GM18507 (cell line): ENCODE measurements around the gene MAT1A.

Source experiments
- DNase-seq: peaks from one replicate; pipeline ENCODE4 v3.0.0; 2011; ENCODE audit warnings: low read depth; ENCODE audit not compliant: insufficient read length; ENCODE audit errors: extremely low spot score
- FAIRE-seq: peaks from 2 replicates; lab custom pipeline; 2011; peaks lifted over from hg19 to GRCh38; lab: Jason Lieb, UNC

The MAT1A gene

GRCh38 chr10:80283536-80284199, 5.8 kb downstream of the MAT1A start:
- DNase-seq (no peak), FAIRE-seq (no peak)

DNA sequence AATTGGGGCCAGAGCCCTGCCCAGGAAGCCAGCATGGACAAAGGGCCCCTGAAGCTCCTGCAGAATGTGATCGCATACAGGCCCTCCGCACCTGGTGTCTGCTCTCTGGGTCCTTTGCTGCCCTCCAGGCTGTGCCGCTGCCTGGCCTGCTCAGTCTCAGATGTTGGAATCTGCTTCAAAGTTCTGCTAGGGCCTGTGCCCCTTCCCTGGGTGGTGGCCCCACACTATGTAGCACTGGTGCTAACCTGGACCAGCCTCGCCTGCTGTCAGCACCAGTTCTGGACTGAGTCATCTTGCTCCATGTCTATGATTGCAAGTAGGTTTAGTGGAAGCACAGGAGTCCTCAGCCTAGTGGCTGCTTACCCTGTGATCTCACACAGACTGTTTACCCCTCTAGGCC, 6.3 kb downstream of the MAT1A start:
- no peak for FAIRE-seq
- DNase-seq = no peak

DNA sequence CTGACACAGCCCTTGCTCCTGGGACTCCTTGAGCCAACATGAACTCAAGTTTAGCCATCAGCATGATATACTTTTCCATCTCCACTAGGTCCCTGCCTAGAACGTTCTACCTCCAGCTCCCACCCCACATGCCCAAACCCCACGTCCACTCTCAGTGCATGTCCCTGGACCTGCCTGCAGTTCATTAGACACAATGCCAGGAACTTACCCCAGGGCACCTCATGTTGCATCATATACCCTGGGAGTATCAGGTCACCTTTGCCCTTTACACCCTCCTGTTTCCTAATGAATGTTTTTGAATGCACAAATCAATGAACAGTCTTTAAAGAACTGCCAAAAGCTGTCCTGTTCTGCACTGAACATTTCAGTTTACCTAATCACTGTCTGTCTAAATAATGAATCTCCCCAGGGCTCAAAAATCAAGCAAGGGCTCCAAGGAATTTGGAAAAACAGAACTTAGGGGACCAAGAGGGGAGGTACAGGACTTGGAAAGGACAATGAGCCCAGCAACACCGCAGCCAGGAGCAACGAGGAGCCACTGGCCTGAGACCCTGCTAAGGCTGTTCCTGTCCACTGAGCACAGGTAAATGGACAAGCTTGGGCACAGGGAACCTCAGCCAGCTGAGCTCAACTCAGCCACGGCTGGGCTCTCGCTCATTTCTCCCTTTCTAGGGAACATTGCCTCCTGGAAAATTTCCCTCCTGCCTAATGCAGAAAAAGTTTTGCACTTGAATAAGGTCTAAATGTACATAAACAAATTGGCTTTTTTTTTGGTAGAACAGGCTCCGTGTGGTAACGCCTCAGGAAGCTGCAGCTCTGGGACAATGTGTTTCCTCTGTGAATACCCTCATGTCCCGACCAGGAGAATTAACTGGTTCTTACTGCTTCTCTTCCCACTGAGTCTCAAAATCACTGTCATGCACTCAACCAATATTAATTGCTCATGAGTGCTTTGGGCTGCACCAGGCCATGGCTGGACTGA, 7.4 kb downstream of the MAT1A start:
- DNase-seq = no peak
- FAIRE-seq = no peak

GRCh38 chr10:80281292-80281691, 8.2 kb downstream of the MAT1A start:
- DNase-seq (no peak), FAIRE-seq (no peak)

DNA sequence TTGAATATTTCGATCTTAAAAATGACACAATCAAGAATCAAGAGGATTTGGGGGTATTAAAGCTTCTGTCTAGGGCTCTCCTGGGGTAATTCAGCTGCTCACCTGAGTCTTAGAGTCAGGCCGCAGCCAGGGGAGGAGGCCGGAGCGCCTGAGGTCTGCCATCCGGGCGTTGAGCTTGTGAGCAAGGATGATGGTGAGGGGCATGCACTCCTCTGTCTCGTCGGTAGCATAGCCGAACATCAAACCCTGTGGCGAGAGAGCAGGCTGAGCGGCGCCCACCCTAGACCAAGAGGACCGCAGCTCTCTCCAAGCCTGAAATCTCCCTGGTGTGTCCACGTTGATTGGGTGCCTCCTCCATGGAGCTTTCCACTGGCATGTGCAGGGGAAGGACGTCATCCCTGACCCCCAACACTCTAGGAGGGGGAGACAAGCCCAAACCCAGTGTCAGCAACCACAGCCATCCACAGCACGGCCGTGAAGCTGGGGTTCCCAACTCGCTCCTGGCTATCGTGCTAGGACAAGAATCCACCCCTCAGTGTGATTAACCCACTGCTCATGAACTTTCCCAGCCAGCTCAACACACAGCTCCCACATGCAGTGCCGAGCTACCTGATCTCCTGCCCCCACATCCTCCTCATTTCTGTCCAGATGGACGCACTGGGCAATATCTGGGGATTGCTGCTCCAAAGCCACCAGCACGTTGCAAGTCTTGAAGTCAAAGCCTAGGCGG, 9.2 kb downstream of the MAT1A start:
- DNase-seq (no peak), FAIRE-seq (no peak)

- FAIRE-seq = no peak
- DNase-seq = no peak
Measured at GRCh38 chr10:80279146-80279545, 10.3 kb downstream of the MAT1A start.

DNA sequence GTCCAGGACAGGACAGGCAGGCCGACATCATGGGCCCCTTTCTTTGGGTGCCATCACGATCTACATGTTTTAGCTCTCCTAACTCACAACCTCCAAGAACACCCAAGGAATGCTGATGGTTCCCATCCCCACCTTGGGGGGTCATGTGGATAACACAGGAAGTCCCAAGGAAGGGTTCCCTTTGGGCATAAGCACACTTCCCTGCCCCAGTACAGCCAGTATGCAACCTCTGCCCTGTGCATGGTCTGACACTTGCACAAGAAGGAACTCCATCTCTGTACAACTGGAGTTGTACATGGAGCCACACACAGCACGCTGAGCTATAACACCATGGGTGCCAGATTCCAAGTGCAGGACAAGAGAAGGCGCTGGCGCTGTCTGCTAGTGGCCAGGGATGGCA, 11.0 kb downstream of the MAT1A start:
- FAIRE-seq = no peak
- DNase-seq = no peak

DNA sequence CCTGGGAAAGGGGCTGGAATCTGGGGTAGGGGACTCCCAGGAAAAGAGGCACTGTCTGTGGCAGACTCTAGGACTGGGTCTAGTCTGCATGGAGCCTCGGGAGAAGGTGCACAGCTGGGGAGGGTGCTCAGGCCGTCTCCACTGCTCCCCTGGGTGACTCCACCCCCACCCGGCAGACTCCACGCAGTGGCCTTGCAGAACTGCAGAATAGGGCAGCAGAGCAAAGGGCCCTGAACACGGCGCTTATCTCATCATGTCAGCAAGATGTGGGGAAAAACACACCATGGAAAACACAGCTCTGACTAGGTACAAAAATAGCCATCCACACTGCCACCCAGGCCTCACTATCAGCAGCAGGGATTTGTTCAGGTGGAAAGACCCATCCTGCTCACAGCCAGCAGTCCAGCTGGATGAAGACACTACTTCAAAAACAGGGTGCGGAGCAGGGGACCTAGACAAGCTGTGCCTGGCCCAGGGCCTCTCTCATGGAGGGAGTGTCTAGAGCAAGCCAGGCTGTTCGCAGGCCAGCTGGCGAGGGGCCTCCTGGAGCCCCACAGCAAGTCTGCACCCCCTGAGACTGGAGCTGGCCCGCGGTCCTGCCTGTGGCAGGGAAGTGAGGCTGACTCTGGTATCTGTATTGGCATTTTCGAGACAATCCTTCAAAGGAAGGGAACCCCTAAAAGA, 11.7 kb downstream of the MAT1A start:
- DNase-seq = no peak
- no peak for FAIRE-seq

DNA sequence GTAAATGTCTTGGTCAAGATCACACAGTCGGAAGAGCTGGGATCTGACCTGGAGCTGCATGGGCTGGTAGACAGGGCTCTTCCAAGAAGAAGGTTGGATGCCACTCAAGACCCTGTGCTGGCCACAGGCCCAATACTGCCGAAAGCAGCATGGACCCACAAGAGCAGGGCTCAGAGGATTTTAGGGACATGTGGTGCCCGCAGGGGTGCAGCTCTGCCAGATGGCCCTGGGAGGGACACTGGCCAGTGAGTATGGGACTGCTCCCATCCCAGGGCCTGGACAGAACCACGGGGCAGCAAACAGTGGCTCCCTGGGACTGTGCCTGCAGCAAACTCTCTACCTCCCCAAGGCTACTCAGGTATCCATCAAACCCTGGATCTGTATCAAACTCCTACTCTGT, 12.4 kb downstream of the MAT1A start:
- no peak for DNase-seq
- FAIRE-seq = no peak

DNA sequence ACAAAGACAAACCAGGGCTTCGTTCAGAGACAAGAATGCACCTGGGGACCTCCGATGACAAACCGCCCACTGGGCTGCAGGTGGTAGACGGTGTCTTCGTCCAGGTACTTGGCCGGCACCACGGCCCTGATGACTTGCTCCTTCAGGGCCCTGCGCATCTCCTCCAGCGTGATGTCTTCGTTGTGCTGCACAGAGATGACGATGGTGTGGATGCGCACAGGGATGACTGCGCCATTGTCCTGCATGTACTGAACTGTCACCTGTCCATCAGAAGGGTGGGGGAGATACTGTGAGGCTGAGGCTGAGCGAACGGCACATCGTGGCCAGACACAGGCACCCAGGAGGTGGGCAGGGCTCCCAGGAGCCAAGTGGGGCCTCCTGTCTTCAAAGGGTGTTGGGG, 13.1 kb downstream of the MAT1A start:
- FAIRE-seq = no peak
- no peak for DNase-seq

GRCh38 chr10:80275756-80276155, 13.7 kb downstream of the MAT1A start:
- FAIRE-seq = no peak

DNA sequence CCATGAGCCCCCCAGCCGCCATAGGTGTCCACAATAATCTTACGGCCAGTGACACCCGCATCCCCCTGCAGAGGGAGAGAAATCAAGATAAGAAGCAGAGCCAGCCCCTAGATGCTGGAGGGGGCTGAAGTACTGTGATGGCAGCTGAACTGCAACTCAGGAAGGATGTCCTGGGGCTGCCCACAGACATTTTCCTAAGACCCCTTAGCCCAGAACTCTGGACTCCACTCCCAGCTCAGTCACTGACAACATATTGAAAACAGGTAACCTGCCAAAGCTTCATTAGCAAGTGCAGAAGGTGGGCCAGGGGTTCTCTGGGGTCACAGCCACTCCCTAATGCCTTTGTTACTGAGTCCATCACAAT, 14.3 kb downstream of the MAT1A start:
- FAIRE-seq = no peak

More at GRCh38 chr10:80275756-80276155, 13.7 kb downstream of the MAT1A start:
- DNase-seq = no peak

DNA sequence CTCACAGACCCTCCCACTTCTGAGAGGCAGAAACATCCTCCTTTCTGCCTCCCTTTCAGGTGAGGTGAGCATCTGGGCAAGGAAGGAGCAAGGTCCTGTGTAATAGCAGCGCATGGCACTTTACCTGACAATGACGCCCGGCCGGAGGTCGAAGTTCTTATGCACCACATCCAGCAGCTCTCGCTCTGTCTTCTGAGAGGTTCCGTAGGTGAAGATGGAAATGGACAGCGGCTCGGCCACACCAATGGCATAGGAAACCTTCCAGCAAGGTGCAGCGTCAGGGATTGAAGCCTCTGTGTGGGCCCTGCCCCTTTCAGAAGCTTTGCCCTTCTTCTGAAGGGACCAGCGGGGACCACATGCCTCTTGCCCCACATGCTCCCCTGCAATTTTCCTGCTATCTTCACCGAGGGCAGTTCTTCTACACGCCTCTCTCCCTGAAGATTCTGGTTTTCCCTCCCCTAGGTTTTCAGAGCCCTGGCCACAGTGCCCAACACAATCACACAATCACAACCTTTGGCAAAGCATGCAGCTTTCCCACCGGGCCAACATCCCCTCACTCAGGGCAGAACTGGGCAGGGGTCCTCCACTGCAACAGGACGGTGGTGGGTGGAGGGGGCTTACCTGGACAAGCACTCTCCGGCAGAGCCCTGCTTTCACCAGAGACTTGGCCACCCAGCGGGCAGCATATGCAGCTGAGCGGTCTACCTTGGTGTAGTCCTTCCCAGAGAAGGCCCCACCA, 14.9 kb downstream of the MAT1A start:
- FAIRE-seq (no peak), DNase-seq (no peak)

More for the DNA sequence above, 14.3 kb downstream of the MAT1A start:
- no peak for DNase-seq

GRCh38 chr10:80273523-80274170, 15.8 kb downstream of the MAT1A start:
- FAIRE-seq (no peak), DNase-seq (no peak)

DNA sequence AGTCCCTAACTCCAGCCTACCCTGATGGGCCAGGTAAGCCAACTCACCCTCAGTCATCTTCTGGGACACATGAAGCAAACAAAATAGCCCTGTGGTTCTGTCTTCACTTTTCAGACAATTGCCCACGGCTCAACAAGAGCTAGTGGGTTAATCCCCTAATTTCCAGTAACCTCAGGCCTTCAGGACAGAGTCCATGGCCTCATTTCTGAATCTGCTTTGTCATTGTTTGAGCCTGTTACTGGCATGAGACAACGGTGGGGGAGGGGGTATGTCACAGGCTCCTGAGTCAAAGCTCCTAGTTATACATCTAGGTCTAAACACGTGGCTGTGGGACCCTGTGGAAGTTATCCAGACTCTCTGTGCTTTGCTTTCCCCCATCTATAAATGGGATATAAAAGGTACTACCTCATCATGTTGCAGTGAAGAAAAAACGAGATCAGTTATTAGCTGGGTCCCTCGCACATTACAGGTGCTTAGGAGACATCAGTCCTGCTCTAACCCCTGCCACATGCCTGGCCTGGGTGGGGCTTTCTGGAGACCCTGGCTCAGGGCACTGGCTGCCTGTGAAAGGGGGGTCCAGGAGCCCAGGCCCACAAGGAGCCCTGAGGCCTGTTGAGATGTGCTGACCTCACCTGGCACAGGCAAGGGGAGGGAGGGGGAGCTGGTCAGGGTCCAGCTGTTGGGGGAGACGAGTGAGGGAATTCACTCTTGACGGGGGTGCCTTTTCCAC, 16.5 kb downstream of the MAT1A start:
- DNase-seq (no peak), FAIRE-seq (no peak)

DNA sequence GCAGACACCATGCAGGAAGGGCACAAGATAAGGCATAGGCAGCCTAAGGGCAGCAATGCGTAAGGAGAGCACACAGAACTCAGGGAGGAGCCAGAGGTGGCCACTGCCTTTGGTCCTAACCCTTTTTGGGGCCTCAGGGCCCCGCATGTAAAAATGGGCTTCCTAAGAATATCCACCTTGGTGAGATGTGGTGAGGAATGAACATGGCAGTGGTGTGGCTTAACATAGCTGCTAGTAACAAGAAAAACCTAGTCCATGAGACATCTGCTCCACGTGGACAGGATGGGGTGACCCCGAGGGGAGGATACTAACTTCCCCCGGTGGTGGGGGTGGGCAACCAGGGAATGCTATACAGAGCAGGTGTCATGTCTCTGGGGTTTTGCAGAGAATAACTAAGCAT, 18.0 kb downstream of the MAT1A start:
- DNase-seq (no peak), FAIRE-seq (no peak)

DNA sequence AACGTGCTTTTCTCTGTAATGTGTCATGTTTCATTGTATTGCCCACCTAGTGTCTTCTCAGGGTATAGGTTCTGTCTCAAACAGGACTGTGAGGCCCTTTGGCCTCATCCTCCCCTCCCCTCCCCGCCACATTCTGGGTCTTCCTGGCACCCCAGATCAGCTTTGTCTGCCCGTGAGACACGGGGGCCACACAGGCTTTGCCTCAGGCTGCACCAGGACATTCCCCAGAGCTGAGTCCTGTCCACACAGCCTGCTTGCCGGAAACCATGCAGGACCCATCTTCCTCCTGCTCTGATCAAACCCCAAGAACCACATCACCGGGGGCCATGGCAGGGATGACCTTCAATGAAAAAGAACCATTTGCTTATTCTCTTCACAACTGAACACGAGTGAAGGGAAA, 18.6 kb downstream of the MAT1A start:
- FAIRE-seq (no peak), DNase-seq (no peak)
